Loucy (cell line): Measurements from ENCODE around the gene CBARP.

Experiments used
- EZH2phosphoT487 ChIP-seq: fragments of 200-600 bp; IDR thresholded peaks from 2 replicates; pipeline ENCODE4 v1.6.1; 2018; ENCODE audit warnings: antibody characterized with exemption, mild to moderate bottlenecking, moderate library complexity, borderline replicate concordance
- TF ChIP-seq, protein P1 (sequence below): fragments of 200-600 bp; sonication (generic); conservative IDR thresholded peaks from 2 replicates; pipeline ENCODE4 v1.5.1; 2014; ENCODE audit warnings: mild to moderate bottlenecking, antibody characterized with exemption, low read length

DNA sequence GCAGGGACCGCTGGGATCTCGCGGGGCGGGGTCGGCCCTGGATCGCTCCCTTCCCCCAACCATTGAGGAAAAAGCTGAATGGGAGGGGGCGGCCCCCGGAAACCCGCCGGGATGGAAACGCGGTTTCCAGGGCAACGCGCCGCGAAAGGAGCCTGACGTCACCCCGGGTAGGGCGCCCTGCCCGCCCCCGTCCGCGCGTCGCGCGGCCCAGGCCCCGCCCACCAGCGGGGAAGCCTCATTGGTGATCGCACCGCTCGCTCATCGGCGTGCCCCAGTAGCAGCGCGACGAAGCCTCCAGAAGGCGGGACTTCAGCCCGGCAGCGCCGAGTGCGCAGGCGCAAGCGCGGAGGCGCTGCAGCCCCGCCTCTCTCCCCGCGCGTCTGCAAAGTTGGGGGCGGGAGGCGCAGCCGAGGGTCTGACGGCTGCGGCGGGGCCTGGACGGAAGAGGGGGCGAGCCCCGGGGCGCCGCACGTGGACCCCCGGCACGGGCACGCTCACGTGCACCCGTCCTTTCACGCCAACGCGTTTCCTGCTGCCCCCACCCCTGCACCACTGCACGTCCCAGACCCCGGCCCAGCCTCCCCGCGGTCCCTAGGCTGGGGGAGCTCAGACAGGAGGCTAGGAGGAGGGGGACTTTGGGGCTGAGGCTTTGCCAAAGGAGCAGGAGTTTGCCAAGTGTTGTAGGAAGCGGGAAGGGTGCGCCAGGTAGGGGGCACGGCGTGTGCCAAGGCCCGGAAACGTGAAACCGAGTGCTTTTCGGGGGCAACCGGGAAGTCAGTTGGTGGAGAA lies 23.1 kb upstream of the CBARP start:
- no peak for TF ChIP-seq EZH2phosphoT487
- TF ChIP-seq, protein P1, sequence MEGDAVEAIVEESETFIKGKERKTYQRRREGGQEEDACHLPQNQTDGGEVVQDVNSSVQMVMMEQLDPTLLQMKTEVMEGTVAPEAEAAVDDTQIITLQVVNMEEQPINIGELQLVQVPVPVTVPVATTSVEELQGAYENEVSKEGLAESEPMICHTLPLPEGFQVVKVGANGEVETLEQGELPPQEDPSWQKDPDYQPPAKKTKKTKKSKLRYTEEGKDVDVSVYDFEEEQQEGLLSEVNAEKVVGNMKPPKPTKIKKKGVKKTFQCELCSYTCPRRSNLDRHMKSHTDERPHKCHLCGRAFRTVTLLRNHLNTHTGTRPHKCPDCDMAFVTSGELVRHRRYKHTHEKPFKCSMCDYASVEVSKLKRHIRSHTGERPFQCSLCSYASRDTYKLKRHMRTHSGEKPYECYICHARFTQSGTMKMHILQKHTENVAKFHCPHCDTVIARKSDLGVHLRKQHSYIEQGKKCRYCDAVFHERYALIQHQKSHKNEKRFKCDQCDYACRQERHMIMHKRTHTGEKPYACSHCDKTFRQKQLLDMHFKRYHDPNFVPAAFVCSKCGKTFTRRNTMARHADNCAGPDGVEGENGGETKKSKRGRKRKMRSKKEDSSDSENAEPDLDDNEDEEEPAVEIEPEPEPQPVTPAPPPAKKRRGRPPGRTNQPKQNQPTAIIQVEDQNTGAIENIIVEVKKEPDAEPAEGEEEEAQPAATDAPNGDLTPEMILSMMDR, result no peak
